HepG2 (cell line): Measurements from ENCODE around the gene BCL2L11. TPM values are rescaled to one million over a fixed set of nuclear protein-coding genes. Genes with fewer than 3 reads are reported as not detected.
A peak's percentile ranks its signal among the peaks of the same experiment; 100 is the strongest.

Source experiments
- EED ChIP-seq: sonication (generic); formaldehyde crosslinking; IDR thresholded peaks from 2 replicates; pipeline ENCODE4 v1.5.0; 2020; ENCODE audit warnings: mild to moderate bottlenecking, missing genetic modification reagents
- GTF3A ChIP-seq: sonication (generic); formaldehyde crosslinking; conservative IDR thresholded peaks from 2 replicates; pipeline ENCODE4 v1.4.0; 2020; ENCODE audit warnings: mild to moderate bottlenecking, missing genetic modification reagents
- ISL2 ChIP-seq: sonication (generic); formaldehyde crosslinking; IDR thresholded peaks from 2 replicates; pipeline ENCODE4 v1.5.0; 2020; ENCODE audit warnings: missing genetic modification reagents
- MAX ChIP-seq: IDR thresholded peaks from 2 replicates; pipeline ENCODE4 v1.6.1; 2012; ENCODE audit warnings: inconsistent platforms
- NCOA1 ChIP-seq: sonication (generic); formaldehyde crosslinking; IDR thresholded peaks from 2 replicates; pipeline ENCODE4 v1.9.0; 2021; ENCODE audit warnings: missing genetic modification reagents
- NFIC ChIP-seq: IDR thresholded peaks from 2 replicates; pipeline ENCODE4 v1.6.1; 2012; ENCODE audit warnings: mild to moderate bottlenecking, low read length, inconsistent platforms
- ZFP90 ChIP-seq: sonication (generic); formaldehyde crosslinking; IDR thresholded peaks from 2 replicates; pipeline ENCODE4 v1.8.0; 2022; ENCODE audit warnings: missing genetic modification reagents, mild to moderate bottlenecking, inconsistent platforms, borderline replicate concordance
- ZNF17 ChIP-seq: sonication (generic); formaldehyde crosslinking; IDR thresholded peaks from 2 replicates; pipeline ENCODE4 v1.5.0; 2020; ENCODE audit warnings: mild to moderate bottlenecking, missing genetic modification reagents
- ZNF34 ChIP-seq: sonication (generic); formaldehyde crosslinking; IDR thresholded peaks from 2 replicates; pipeline ENCODE4 v1.4.0; 2020; ENCODE audit warnings: mild to moderate bottlenecking, missing genetic modification reagents, borderline replicate concordance
- ZNF468 ChIP-seq: sonication (generic); formaldehyde crosslinking; IDR thresholded peaks from 2 replicates; pipeline ENCODE4 v1.8.0; 2022; ENCODE audit warnings: mild to moderate bottlenecking, moderate library complexity, missing genetic modification reagents
- ZNF7 ChIP-seq: IDR thresholded peaks from 2 replicates; pipeline ENCODE4 v1.6.1; 2016; ENCODE audit warnings: missing biosample characterization, missing genetic modification reagents
- ZNF772 ChIP-seq: sonication (generic); formaldehyde crosslinking; IDR thresholded peaks from 2 replicates; pipeline ENCODE4 v1.5.0; 2020; ENCODE audit warnings: mild to moderate bottlenecking, missing genetic modification reagents
- ZSCAN12 ChIP-seq: sonication (generic); formaldehyde crosslinking; IDR thresholded peaks from 2 replicates; pipeline ENCODE4 v1.9.0; 2021; ENCODE audit warnings: mild to moderate bottlenecking, missing genetic modification reagents
- polyA plus RNA-seq, 8 experiments: library from polyadenylated mRNA; depleted of rRNA in 3 of 8; stranded (reverse) in 7 of 8; unstranded in 1 of 8; fragments of >200 nt; fragmentation: Illumina TruSeq in 4 of 8; extraction: Trizol in 4 of 8; gene quantifications; 2 replicates each; pipeline versions ENCODE4 v1.2.1 to v1.2.3, GENCODE V29; 2011 to 2016; ENCODE audit warnings: low read depth in 4 of 8, missing spikeins in 1 of 8, mixed read lengths in 1 of 8; ENCODE audit not compliant: insufficient read depth in 1 of 8
- total RNA-seq, 5 experiments: library from RNA; depleted of rRNA; stranded (reverse); fragments of >200 nt; fragmentation: Illumina TruSeq; extraction: Trizol; gene quantifications; 2 replicates each; pipeline ENCODE4 v1.2.3, GENCODE V29; 2016; ENCODE audit warnings: low read depth in 1 of 5
- TF ChIP-seq, protein P1 (sequence below): sonication (generic); formaldehyde crosslinking; IDR thresholded peaks from 2 replicates; pipeline ENCODE4 v1.9.0; 2021; ENCODE audit warnings: mild to moderate bottlenecking, missing genetic modification reagents
- TF ChIP-seq, protein P2 (sequence below): IDR thresholded peaks from 2 replicates; pipeline ENCODE4 v1.6.1; 2016
- TF ChIP-seq, protein P3 (sequence below): sonication (generic); formaldehyde crosslinking; IDR thresholded peaks from 2 replicates; pipeline ENCODE4 v1.5.0; 2020; ENCODE audit warnings: missing genetic modification reagents
- TF ChIP-seq, protein P4 (sequence below): IDR thresholded peaks from 2 replicates; pipeline ENCODE4 v1.6.1; 2018; ENCODE audit warnings: missing genetic modification reagents, mild to moderate bottlenecking, missing compliant biosample characterization
- TF ChIP-seq, protein P5 (sequence below): sonication (generic); formaldehyde crosslinking; IDR thresholded peaks from 2 replicates; pipeline ENCODE4 v1.5.0; 2020; ENCODE audit warnings: mild to moderate bottlenecking, missing genetic modification reagents

Gene BCL2L11
- total and polyA plus RNA-seq, 2 of the 13 experiments (the other 11 are each of a cell fraction or from before 2014, with no cell fraction given) = 6.1 to 9.7 TPM

DNA sequence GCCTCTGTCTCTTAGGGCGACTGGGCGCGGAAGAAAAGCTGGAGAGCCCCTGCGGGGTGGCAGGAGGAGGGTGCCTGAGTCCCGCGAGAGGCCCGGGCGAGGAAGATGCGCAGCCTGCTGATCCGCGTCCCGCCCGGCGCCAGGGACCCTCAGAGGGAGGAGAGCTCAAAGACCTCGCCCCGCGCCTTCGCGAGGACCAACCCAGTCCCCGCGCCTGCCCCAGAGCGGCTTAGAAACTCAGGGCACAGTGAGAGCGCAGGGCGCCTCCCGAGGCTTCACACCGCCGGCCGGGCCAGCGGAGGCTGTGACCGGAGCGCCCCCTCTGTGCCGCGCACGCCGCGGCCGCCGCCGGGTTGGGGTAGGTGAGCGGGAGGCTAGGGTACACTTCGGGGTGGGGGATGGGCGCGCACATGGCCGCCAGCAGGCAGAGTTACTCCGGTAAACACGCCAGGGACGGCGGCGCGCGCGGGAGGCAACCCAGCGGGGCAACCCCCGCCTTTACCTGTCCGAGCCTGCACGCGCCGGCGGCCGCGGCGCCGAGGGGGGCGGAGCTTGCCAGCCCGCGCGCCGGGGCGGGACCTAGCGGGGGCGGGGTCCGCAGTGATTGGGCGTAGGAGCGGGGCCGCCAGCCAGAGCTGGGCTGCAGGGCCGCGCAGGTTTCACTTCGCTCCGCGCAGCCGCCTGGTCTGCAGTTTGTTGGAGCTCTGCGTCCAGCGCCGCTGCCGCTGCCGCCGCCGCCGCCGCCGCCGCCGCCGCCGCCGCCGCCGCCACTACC is at the start of gene BCL2L11 (continued):
- TF ChIP-seq, protein P1, sequence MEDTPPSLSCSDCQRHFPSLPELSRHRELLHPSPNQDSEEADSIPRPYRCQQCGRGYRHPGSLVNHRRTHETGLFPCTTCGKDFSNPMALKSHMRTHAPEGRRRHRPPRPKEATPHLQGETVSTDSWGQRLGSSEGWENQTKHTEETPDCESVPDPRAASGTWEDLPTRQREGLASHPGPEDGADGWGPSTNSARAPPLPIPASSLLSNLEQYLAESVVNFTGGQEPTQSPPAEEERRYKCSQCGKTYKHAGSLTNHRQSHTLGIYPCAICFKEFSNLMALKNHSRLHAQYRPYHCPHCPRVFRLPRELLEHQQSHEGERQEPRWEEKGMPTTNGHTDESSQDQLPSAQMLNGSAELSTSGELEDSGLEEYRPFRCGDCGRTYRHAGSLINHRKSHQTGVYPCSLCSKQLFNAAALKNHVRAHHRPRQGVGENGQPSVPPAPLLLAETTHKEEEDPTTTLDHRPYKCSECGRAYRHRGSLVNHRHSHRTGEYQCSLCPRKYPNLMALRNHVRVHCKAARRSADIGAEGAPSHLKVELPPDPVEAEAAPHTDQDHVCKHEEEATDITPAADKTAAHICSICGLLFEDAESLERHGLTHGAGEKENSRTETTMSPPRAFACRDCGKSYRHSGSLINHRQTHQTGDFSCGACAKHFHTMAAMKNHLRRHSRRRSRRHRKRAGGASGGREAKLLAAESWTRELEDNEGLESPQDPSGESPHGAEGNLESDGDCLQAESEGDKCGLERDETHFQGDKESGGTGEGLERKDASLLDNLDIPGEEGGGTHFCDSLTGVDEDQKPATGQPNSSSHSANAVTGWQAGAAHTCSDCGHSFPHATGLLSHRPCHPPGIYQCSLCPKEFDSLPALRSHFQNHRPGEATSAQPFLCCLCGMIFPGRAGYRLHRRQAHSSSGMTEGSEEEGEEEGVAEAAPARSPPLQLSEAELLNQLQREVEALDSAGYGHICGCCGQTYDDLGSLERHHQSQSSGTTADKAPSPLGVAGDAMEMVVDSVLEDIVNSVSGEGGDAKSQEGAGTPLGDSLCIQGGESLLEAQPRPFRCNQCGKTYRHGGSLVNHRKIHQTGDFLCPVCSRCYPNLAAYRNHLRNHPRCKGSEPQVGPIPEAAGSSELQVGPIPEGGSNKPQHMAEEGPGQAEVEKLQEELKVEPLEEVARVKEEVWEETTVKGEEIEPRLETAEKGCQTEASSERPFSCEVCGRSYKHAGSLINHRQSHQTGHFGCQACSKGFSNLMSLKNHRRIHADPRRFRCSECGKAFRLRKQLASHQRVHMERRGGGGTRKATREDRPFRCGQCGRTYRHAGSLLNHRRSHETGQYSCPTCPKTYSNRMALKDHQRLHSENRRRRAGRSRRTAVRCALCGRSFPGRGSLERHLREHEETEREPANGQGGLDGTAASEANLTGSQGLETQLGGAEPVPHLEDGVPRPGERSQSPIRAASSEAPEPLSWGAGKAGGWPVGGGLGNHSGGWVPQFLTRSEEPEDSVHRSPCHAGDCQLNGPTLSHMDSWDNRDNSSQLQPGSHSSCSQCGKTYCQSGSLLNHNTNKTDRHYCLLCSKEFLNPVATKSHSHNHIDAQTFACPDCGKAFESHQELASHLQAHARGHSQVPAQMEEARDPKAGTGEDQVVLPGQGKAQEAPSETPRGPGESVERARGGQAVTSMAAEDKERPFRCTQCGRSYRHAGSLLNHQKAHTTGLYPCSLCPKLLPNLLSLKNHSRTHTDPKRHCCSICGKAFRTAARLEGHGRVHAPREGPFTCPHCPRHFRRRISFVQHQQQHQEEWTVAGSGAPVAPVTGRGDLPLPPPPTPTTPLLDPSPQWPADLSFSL (CRISPR knock-in tag) = no peak
- peak; percentile 91 for TF ChIP-seq ISL2 (CRISPR knock-in tag)
- TF ChIP-seq EED (CRISPR knock-in tag) = peak; percentile 76
- TF ChIP-seq, protein P2, sequence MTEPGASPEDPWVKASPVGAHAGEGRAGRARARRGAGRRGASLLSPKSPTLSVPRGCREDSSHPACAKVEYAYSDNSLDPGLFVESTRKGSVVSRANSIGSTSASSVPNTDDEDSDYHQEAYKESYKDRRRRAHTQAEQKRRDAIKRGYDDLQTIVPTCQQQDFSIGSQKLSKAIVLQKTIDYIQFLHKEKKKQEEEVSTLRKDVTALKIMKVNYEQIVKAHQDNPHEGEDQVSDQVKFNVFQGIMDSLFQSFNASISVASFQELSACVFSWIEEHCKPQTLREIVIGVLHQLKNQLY (CRISPR knock-in tag) = peak; percentile 72
- peak; percentile 80; the same call in 1 of the 2 replicates for TF ChIP-seq ZNF34
- peak; percentile 23; the same call in 1 of the 2 replicates for TF ChIP-seq ZNF468 (CRISPR knock-in tag)
- no peak for TF ChIP-seq ZNF17 (CRISPR knock-in tag)
- TF ChIP-seq GTF3A (CRISPR knock-in tag) = peak; percentile 86
- peak; percentile 99 for TF ChIP-seq MAX
- TF ChIP-seq, protein P3, sequence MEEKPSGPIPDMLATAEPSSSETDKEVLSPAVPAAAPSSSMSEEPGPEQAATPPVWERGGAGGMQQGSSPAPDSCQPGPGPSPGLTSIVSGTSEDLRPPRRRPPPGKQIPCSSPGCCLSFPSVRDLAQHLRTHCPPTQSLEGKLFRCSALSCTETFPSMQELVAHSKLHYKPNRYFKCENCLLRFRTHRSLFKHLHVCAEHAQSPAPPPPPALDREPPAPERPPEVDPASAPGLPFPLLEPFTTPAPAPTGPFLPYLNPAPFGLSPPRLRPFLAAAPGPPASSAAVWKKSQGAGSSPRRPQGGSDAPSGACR (CRISPR knock-in tag) = peak; percentile 97
- no peak for TF ChIP-seq ZNF7 (CRISPR knock-in tag)
- peak; percentile 97 for TF ChIP-seq ZSCAN12 (CRISPR knock-in tag)
- TF ChIP-seq, protein P4, sequence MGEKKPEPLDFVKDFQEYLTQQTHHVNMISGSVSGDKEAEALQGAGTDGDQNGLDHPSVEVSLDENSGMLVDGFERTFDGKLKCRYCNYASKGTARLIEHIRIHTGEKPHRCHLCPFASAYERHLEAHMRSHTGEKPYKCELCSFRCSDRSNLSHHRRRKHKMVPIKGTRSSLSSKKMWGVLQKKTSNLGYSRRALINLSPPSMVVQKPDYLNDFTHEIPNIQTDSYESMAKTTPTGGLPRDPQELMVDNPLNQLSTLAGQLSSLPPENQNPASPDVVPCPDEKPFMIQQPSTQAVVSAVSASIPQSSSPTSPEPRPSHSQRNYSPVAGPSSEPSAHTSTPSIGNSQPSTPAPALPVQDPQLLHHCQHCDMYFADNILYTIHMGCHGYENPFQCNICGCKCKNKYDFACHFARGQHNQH (CRISPR knock-in tag) = peak; percentile 92
- peak; percentile 92 for TF ChIP-seq NCOA1
- TF ChIP-seq ZFP90 = peak; percentile 81
- TF ChIP-seq NFIC = no peak; the same call in 1 of the 2 replicates
- TF ChIP-seq, protein P5, sequence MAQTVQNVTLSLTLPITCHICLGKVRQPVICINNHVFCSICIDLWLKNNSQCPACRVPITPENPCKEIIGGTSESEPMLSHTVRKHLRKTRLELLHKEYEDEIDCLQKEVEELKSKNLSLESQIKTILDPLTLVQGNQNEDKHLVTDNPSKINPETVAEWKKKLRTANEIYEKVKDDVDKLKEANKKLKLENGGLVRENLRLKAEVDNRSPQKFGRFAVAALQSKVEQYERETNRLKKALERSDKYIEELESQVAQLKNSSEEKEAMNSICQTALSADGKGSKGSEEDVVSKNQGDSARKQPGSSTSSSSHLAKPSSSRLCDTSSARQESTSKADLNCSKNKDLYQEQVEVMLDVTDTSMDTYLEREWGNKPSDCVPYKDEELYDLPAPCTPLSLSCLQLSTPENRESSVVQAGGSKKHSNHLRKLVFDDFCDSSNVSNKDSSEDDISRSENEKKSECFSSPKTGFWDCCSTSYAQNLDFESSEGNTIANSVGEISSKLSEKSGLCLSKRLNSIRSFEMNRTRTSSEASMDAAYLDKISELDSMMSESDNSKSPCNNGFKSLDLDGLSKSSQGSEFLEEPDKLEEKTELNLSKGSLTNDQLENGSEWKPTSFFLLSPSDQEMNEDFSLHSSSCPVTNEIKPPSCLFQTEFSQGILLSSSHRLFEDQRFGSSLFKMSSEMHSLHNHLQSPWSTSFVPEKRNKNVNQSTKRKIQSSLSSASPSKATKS (CRISPR knock-in tag) = no peak; the same call in 1 of the 2 replicates
- TF ChIP-seq ZNF772 = peak; percentile 98
